Erythroblast (primary cell): Measurements from ENCODE around the gene CCR5.

Experiments
- GATA1 ChIP-seq: IDR thresholded peaks from 2 replicates; pipeline ENCODE4 v1.6.1; 2011; ENCODE audit warnings: low read depth, mild to moderate bottlenecking, control low read depth, low read length, moderate library complexity
- POLR2A ChIP-seq: IDR thresholded peaks from 2 replicates; pipeline ENCODE4 v1.6.1; 2011; ENCODE audit warnings: mild to moderate bottlenecking, low read length

- TF ChIP-seq POLR2A = no peak
- no peak for TF ChIP-seq GATA1
Observed at GRCh38 chr3:46358466-46358865, 12.3 kb upstream of the CCR5 start.
